Neural cell (in vitro differentiated cells): ENCODE data around the gene SNTB2. TPM values are rescaled to one million over a fixed set of nuclear protein-coding genes. Genes with fewer than 3 reads are reported as not detected.

ENCODE experiments used
- H2AFZ ChIP-seq: fragments of 200-600, 300-800 bp; sonication (generic), shearing (Covaris generic); 2 replicates; pipeline ENCODE4 v1.6.0; 2014; ENCODE audit warnings: low read depth, mild to moderate bottlenecking, antibody characterized with exemption, low read length, moderate library complexity
- H3F3A ChIP-seq: fragments of 200-600 bp; shearing (Covaris generic); 2 replicates; pipeline ENCODE4 v1.6.1; 2016; ENCODE audit warnings: mild to moderate bottlenecking, moderate library complexity, mixed read lengths, antibody characterized with exemption, low read length; ENCODE audit not compliant: insufficient read depth, poor library complexity, severe bottlenecking
- H3K27ac ChIP-seq: fragments of 200-600, 300-800 bp; sonication (generic), shearing (Covaris generic); 2 replicates; pipeline ENCODE4 v1.5.1; 2014; ENCODE audit warnings: mild to moderate bottlenecking, low read length, moderate library complexity
- H3K27me3 ChIP-seq: fragments of 300-800, 200-600 bp; sonication (generic), shearing (Covaris generic); 2 replicates; pipeline ENCODE4 v1.6.0; 2014; ENCODE audit warnings: mild to moderate bottlenecking, low read depth, low read length, moderate library complexity; ENCODE audit not compliant: insufficient read depth
- H3K36me3 ChIP-seq: fragments of 300-800, 200-600 bp; sonication (generic), shearing (Covaris generic); 2 replicates; pipeline ENCODE4 v1.5.1; 2014; ENCODE audit warnings: mild to moderate bottlenecking, antibody characterized with exemption, low read length, moderate library complexity; ENCODE audit not compliant: insufficient read depth
- H3K4me2 ChIP-seq: fragments of 300-800, 200-600 bp; sonication (generic), shearing (Covaris generic); 2 replicates; pipeline ENCODE4 v1.6.0; 2014; ENCODE audit warnings: mild to moderate bottlenecking, low read length
- H3K4me3 ChIP-seq: fragments of 300-800, 200-600 bp; sonication (generic), shearing (Covaris generic); 2 replicates; pipeline ENCODE4 v1.5.1; 2014; ENCODE audit warnings: mild to moderate bottlenecking, low read length, moderate library complexity
- H3K79me2 ChIP-seq: fragments of 200-600 bp; shearing (Covaris generic); replicated peaks from 2 replicates; pipeline ENCODE4 v1.6.0; 2014; ENCODE audit warnings: mild to moderate bottlenecking, low read length, moderate library complexity; ENCODE audit not compliant: insufficient read depth
- H3K9ac ChIP-seq: fragments of 300-800, 200-600 bp; sonication (generic), shearing (Covaris generic); 2 replicates; pipeline ENCODE4 v1.6.1; 2016; ENCODE audit warnings: mild to moderate bottlenecking, low read length, mixed read lengths
- H3K9me2 ChIP-seq: fragments of 200-600 bp; shearing (Covaris generic); 2 replicates; pipeline ENCODE4 v1.6.1; 2016; ENCODE audit warnings: mild to moderate bottlenecking, low read length, mixed read lengths; ENCODE audit not compliant: insufficient read depth
- H3K9me3 ChIP-seq: fragments of 200-600, 300-800 bp; sonication (generic), shearing (Covaris generic); 2 replicates; pipeline ENCODE4 v1.6.1; 2016; ENCODE audit warnings: mild to moderate bottlenecking, mixed run types, low read length, moderate library complexity, mixed read lengths
- H4K20me1 ChIP-seq: fragments of 200-600 bp; shearing (Covaris generic); 2 replicates; pipeline ENCODE4 v1.6.1; 2016; ENCODE audit warnings: mild to moderate bottlenecking, mixed run types; ENCODE audit not compliant: insufficient read depth
- EP300 ChIP-seq: fragments of 450-650 bp; conservative IDR thresholded peaks from 2 replicates; pipeline ENCODE4 v1.6.1; 2014; ENCODE audit warnings: antibody characterized with exemption, mild to moderate bottlenecking, moderate library complexity; ENCODE audit not compliant: poor library complexity, severe bottlenecking
- EZH2 ChIP-seq: fragments of 200-600, 300-800 bp; shearing (Covaris generic), sonication (generic); IDR thresholded peaks from 2 replicates; pipeline ENCODE4 v1.6.1; 2014; ENCODE audit warnings: antibody characterized with exemption, low read length, borderline replicate concordance, mild to moderate bottlenecking; ENCODE audit not compliant: insufficient read depth, poor library complexity, severe bottlenecking
- MXI1 ChIP-seq: fragments of 450-650 bp; conservative IDR thresholded peaks from 2 replicates; pipeline ENCODE4 v1.6.1; 2014; ENCODE audit warnings: antibody characterized with exemption, mild to moderate bottlenecking; ENCODE audit not compliant: poor library complexity, severe bottlenecking
- POLR2AphosphoS5 ChIP-seq: IDR thresholded peaks from 2 replicates; pipeline ENCODE4 v1.6.1; 2012
- RAD21 ChIP-seq: fragments of 450-650 bp; conservative IDR thresholded peaks from 2 replicates; pipeline ENCODE4 v1.6.1; 2014; ENCODE audit warnings: antibody characterized with exemption, mild to moderate bottlenecking, moderate library complexity
- SMC3 ChIP-seq: fragments of 450-650 bp; conservative IDR thresholded peaks from 2 replicates; pipeline ENCODE4 v1.6.1; 2014; ENCODE audit warnings: antibody characterized with exemption, mild to moderate bottlenecking, moderate library complexity; ENCODE audit not compliant: poor library complexity
- TAF1 ChIP-seq: IDR thresholded peaks from 2 replicates; pipeline ENCODE4 v1.6.1; 2012; ENCODE audit warnings: low read depth
- polyA plus RNA-seq: library from polyadenylated mRNA; depleted of rRNA; stranded (reverse); fragments of >200 nt; gene quantifications from 2 replicates; pipeline ENCODE4 v1.2.3, GENCODE V29; 2014
- TF ChIP-seq, protein P1 (sequence below): IDR thresholded peaks from 2 replicates; pipeline ENCODE4 v1.6.1; 2012; ENCODE audit warnings: borderline replicate concordance
- TF ChIP-seq, protein P2 (sequence below): fragments of 450-650 bp; IDR thresholded peaks from 2 replicates; pipeline ENCODE4 v1.5.1; 2014; ENCODE audit warnings: antibody characterized with exemption, mild to moderate bottlenecking, moderate library complexity; ENCODE audit not compliant: poor library complexity, severe bottlenecking

SNTB2 gene
- polyA plus RNA-seq, 1 donor from 2014 or later, result 7.0 TPM

DNA sequence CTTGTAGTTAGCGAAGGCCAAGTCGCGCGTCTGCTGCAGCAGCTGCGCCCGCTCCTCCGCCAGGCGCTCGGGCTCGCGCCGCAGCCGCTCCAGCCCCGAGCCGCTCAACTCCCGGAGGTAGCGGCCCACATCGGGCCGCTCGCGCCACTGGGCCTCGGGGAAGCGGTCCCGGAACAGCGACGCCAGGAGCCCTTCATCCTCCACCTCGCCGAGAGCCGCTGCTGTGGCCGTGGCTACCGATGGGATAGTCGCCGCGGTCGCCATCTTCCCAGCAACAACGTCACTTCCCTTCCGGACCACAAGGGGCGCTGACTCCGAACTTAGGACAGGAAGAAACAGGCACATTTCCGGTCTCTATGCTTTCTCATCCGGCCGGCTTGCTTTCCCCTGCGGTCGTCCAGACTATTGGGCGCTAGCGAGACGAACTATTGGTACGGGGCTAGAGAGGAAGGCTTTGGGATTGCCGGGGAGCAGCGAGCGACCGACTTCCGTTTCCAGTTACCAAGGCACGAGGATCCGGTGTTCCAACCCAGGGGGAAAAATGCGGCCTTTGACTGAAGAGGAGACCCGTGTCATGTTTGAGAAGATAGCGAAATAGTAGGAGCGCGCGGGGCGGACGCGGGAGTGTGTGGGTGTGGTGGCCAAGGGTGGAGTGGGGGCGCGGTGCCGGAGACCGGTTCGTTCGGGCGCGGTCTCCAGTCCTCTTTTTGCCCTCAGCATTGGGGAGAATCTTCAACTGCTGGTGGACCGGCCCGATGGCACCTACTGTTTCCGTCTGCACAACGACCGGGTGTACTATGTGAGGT, 152.5 kb downstream of the SNTB2 start, which contains the start of the genes COG8 and NIP7:
COG8 (minus strand) TSS at position 276 of the 806 bp plus-strand sequence; CDS start at position 264, 12 bp downstream.
NIP7 (plus strand) TSS at position 484 of the 806 bp plus-strand sequence; CDS start at position 542, 58 bp downstream.
- H3F3A ChIP-seq, result no peaks in the 10 kb centered on the region
- no peaks in the 10 kb centered on the region for H3K9me3 ChIP-seq
- H3K79me2 ChIP-seq, result peaks cover 24% of the 10 kb centered on the region
- TF ChIP-seq EP300 (peak; percentile 11), POLR2AphosphoS5 (peak; percentile 98), TAF1 (peak; percentile 94), EZH2 (no peak), SMC3 (peak; percentile 45), MXI1 (peak; percentile 98), RAD21 (no peak)
- TF ChIP-seq, protein P1, sequence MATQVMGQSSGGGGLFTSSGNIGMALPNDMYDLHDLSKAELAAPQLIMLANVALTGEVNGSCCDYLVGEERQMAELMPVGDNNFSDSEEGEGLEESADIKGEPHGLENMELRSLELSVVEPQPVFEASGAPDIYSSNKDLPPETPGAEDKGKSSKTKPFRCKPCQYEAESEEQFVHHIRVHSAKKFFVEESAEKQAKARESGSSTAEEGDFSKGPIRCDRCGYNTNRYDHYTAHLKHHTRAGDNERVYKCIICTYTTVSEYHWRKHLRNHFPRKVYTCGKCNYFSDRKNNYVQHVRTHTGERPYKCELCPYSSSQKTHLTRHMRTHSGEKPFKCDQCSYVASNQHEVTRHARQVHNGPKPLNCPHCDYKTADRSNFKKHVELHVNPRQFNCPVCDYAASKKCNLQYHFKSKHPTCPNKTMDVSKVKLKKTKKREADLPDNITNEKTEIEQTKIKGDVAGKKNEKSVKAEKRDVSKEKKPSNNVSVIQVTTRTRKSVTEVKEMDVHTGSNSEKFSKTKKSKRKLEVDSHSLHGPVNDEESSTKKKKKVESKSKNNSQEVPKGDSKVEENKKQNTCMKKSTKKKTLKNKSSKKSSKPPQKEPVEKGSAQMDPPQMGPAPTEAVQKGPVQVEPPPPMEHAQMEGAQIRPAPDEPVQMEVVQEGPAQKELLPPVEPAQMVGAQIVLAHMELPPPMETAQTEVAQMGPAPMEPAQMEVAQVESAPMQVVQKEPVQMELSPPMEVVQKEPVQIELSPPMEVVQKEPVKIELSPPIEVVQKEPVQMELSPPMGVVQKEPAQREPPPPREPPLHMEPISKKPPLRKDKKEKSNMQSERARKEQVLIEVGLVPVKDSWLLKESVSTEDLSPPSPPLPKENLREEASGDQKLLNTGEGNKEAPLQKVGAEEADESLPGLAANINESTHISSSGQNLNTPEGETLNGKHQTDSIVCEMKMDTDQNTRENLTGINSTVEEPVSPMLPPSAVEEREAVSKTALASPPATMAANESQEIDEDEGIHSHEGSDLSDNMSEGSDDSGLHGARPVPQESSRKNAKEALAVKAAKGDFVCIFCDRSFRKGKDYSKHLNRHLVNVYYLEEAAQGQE, result peak; percentile 89
- TF ChIP-seq, protein P2, sequence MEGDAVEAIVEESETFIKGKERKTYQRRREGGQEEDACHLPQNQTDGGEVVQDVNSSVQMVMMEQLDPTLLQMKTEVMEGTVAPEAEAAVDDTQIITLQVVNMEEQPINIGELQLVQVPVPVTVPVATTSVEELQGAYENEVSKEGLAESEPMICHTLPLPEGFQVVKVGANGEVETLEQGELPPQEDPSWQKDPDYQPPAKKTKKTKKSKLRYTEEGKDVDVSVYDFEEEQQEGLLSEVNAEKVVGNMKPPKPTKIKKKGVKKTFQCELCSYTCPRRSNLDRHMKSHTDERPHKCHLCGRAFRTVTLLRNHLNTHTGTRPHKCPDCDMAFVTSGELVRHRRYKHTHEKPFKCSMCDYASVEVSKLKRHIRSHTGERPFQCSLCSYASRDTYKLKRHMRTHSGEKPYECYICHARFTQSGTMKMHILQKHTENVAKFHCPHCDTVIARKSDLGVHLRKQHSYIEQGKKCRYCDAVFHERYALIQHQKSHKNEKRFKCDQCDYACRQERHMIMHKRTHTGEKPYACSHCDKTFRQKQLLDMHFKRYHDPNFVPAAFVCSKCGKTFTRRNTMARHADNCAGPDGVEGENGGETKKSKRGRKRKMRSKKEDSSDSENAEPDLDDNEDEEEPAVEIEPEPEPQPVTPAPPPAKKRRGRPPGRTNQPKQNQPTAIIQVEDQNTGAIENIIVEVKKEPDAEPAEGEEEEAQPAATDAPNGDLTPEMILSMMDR, result peak; percentile 98
- H3K4me3 ChIP-seq, result peak within 1 kb of the TSS; percentile 99
- H4K20me1 ChIP-seq, result no peaks in the 10 kb centered on the region
- H2AFZ ChIP-seq, result peak within 1 kb of the TSS; percentile 76
- no peaks in the 10 kb centered on the region for H3K9me2 ChIP-seq
- H3K27ac ChIP-seq, result peak within 1 kb of the TSS; percentile 88
- H3K36me3 ChIP-seq, result peaks cover 6% of the 10 kb centered on the region
- peak within 1 kb of the TSS; percentile 89 for H3K4me2 ChIP-seq
- H3K27me3 ChIP-seq, result no peaks in the 10 kb centered on the region
- H3K9ac ChIP-seq, result peak within 1 kb of the TSS; percentile 87

DNA sequence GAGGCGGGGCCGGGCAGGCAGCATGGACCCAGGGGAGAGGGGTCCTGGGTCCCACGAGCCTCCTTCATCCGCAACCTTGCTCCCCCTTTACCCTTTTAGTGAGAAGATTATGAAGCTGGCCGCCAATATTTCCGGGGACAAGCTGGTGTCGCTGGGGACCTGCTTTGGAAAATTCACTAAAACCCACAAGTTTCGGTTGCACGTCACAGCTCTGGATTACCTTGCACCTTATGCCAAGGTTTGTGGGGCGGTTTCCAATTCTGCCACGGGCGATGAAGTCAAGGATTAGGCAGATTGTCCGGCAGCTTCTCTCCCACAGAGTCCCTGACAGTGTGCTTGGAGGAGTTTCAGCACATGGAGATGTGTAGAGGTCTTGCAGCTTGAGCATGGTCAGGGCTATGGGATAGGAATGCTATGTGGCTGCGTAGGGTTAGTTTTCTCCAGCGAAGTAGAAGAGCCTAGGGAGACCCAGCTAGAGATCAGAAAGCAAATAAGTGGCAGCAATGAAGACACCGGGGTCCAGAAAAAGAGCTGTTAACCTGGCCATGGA, 153.2 kb downstream of the SNTB2 start:
- no peaks in the 10 kb centered on the region for H4K20me1 ChIP-seq
- peak overlapping the region; percentile 87 for H3K9ac ChIP-seq
- H3F3A ChIP-seq, result no peaks in the 10 kb centered on the region
- H3K4me3 ChIP-seq, result peak overlapping the region; percentile 99
- H3K27me3 ChIP-seq, result no peaks in the 10 kb centered on the region
- no peaks in the 10 kb centered on the region for H3K9me2 ChIP-seq
- peaks cover 6% of the 10 kb centered on the region for H3K36me3 ChIP-seq
- no peak for TF ChIP-seq EP300
- TF ChIP-seq MXI1, result no peak
- TF ChIP-seq TAF1, result no peak
- TF ChIP-seq, protein P1, result no peak
- peaks cover 24% of the 10 kb centered on the region for H3K79me2 ChIP-seq
- H2AFZ ChIP-seq, result peak overlapping the region; percentile 21
- peak overlapping the region; percentile 88 for H3K27ac ChIP-seq
- no peaks in the 10 kb centered on the region for H3K9me3 ChIP-seq
- H3K4me2 ChIP-seq, result peak overlapping the region; percentile 89
